ENCODE measurements around the gene THBS1. TPM values are rescaled to one million over a fixed set of nuclear protein-coding genes. Genes with fewer than 3 reads are reported as not detected.

The THBS1 gene
- total and polyA plus RNA-seq, 7 donors, result 3.3 to 40.1 (median 9.7) TPM

DNA sequence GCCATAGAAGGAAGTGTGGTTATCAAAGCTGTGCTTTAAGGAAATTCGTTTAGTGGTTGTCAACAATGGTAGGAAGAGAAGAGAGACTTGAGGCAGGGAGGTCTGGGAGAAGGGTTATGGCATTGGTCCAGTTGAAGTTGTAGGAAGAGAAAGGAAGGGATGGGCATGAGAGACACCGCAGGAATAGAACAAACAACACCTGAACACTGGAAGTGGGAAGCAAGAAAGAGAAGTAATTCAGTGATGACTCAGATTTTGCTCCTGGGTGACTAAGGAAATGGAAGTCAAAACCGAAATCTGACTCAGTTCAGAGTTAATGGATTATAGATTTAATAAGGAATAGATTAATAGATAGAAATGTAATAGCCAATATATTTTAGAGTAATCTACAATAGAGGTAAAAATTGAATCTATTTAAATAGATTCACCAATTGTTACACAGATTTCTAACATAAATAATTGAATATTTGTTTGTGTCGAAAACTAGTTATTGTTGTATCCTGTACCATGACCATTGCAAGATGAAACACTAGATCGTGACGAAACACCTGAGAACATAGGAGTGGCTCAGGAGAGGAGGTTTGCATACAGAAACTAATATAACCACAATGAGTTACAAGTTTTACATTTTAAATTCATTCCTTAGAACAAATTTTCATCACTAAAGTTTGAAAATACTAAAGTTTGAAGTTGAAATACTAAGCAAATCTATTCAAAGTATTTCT, 36.0 kb downstream of the THBS1 start:
- DNase-seq, result no peak
- H3K27ac ChIP-seq, result no peak overlapping the region
- intact Hi-C loops (cut with DNase I), result no loop called here
- no peaks in the 10 kb centered on the region for H3K4me1 ChIP-seq
- H3K36me3 ChIP-seq (ENCODE audit: insufficient read depth in 1 of 2, low read depth in 1 of 2), result no peaks in the 10 kb centered on the region
- H3K9me3 ChIP-seq, result no peaks in the 10 kb centered on the region
- H3K27me3 ChIP-seq (ENCODE audit: insufficient read depth in 3 of 3, low read length in 2 of 3), result no peaks in the 10 kb centered on the region
- ATAC-seq, result no peak
- WGBS, 3 donors, result 81 to 87% (median 84%) methylated on average over 6 of the region's 6 CpGs
- no peak overlapping the region for H3K4me3 ChIP-seq
- TF ChIP-seq, protein P1, sequence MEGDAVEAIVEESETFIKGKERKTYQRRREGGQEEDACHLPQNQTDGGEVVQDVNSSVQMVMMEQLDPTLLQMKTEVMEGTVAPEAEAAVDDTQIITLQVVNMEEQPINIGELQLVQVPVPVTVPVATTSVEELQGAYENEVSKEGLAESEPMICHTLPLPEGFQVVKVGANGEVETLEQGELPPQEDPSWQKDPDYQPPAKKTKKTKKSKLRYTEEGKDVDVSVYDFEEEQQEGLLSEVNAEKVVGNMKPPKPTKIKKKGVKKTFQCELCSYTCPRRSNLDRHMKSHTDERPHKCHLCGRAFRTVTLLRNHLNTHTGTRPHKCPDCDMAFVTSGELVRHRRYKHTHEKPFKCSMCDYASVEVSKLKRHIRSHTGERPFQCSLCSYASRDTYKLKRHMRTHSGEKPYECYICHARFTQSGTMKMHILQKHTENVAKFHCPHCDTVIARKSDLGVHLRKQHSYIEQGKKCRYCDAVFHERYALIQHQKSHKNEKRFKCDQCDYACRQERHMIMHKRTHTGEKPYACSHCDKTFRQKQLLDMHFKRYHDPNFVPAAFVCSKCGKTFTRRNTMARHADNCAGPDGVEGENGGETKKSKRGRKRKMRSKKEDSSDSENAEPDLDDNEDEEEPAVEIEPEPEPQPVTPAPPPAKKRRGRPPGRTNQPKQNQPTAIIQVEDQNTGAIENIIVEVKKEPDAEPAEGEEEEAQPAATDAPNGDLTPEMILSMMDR (IDR thresholded peaks at IDR 0.05), result no peak

DNA sequence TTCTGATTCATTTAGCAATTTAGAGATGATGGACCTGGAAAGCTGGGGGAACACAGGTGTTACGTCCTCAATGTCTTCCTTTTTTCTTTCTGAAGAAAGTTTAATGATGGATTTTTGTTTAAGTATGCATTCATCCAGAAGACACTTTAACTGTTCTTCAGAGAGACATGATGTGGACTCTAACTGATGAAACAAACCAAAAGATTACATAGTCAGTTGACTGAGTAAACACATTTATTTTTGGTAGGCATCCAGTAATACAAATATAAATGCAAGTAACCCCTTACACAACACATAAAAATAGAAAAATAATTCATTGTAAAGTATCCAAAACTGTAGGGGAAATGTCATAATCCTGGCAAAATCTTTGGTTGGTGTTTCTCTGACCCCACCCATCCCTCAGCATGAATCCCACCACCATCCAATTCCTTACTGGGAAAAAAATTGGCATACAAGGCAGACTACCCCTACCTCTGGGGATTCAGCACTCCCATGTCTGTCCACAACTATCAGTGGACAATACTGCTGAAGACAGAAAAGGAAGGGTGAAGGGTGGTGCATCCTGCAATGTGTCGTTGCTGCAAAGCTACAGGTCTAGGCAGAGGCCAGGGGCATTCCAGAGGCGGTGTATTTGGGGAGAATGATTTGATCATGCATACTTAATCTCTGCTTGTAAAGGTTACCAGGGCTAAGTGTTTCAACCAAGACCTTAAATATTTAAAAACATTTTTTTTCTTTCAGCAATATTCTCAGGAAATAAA, 37.4 kb downstream of the THBS1 start:
- TF ChIP-seq, protein P1 (IDR thresholded peaks at IDR 0.05), result no peak
- 65 to 76% (median 75%) methylated on average over 3 of the region's 3 CpGs for WGBS, 3 donors
- Histone ChIP-seq H3K36me3 (ENCODE audit: insufficient read depth in 1 of 2, low read depth in 1 of 2) (no peaks in the 10 kb centered on the region), H3K4me1 (no peaks in the 10 kb centered on the region), H3K4me3 (no peak overlapping the region), H3K27ac (no peak overlapping the region), H3K9me3 (no peaks in the 10 kb centered on the region), H3K27me3 (ENCODE audit: insufficient read depth in 3 of 3, low read length in 2 of 3) (no peaks in the 10 kb centered on the region)
- ATAC-seq, result no peak
- intact Hi-C loops (cut with DNase I), result no loop called here
- no peak for DNase-seq

DNA sequence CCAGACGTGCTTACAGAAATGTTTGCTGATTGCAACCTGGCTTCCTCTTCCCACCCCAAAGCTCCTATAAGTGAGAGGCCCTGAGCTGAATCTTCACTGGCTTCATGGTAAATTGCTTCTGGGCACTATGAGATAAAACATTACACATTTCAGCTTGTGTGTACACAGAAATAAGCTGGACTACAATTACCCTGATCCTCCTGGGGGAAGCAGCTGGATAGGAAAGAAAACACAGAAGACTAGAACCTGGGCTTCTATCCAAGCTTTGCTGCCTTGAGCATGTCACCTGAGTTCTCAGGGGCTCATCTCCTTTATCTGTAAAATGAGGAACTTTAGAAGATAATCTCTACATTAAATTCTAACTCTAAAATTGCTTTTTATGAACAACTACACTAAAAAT, 40.3 kb downstream of the THBS1 start:
- peaks cover 12% of the 10 kb centered on the region for H3K4me1 ChIP-seq
- H3K4me3 ChIP-seq, result no peak overlapping the region
- H3K27ac ChIP-seq, result no peak overlapping the region
- DNase-seq (no peak), ATAC-seq (no peak)
- H3K9me3 ChIP-seq, result no peaks in the 10 kb centered on the region
- intact Hi-C loops (cut with DNase I), result no loop called here
- H3K36me3 ChIP-seq (ENCODE audit: insufficient read depth in 1 of 2, low read depth in 1 of 2), result no peaks in the 10 kb centered on the region
- TF ChIP-seq, protein P1 (IDR thresholded peaks at IDR 0.05), result no peak
- WGBS, 3 donors, result 68 to 84% (median 76%) methylated on average over 1 of the region's 1 CpG
- no peaks in the 10 kb centered on the region for H3K27me3 ChIP-seq (ENCODE audit: insufficient read depth in 3 of 3, low read length in 2 of 3)

DNA sequence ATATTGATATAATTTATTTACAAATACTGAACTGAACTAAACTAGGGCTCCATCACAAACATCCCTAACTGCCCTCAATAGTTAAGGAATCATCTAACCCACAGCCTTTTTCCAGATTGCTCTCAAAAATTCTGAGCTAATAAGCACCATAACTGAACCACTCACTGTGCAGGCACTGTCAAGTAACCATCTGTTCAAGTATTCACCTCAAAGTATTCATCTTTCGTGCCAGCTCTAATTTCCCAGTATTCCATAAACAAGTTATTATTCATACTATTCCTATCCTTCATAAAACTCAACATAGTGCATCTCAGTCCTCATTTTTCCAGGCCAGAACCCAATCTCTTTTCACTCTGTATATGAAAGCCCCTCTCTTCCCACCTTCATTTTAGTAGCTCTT, 41.1 kb downstream of the THBS1 start:
- DNase-seq, result no peak
- peaks cover 12% of the 10 kb centered on the region for H3K4me1 ChIP-seq
- TF ChIP-seq, protein P1 (IDR thresholded peaks at IDR 0.05), result no peak
- H3K9me3 ChIP-seq, result no peaks in the 10 kb centered on the region
- WGBS, 3 donors, result 21 to 26% (median 22%) methylated on average over 1 of the region's 1 CpG
- H3K27ac ChIP-seq, result no peak overlapping the region
- H3K27me3 ChIP-seq (ENCODE audit: insufficient read depth in 3 of 3, low read length in 2 of 3), result no peaks in the 10 kb centered on the region
- no peaks in the 10 kb centered on the region for H3K36me3 ChIP-seq (ENCODE audit: insufficient read depth in 1 of 2, low read depth in 1 of 2)
- no peak overlapping the region for H3K4me3 ChIP-seq
- ATAC-seq, result no peak
- intact Hi-C loops (cut with DNase I), result no loop called here
